Thoracic aorta (tissue), 2 donors: Measurements from ENCODE around the gene SUPT4H1. TPM values are rescaled to one million over a fixed set of nuclear protein-coding genes. Genes with fewer than 3 reads are reported as not detected.

Experiments used
- ATAC-seq: fragments of 150-250 bp; one replicate; pipeline ENCODE4 v1.8.0; 2017; ENCODE audit warnings: low read depth; ENCODE audit not compliant: insufficient number of reproducible peaks, low FRiP score
- DNase-seq: peaks from one replicate; pipeline ENCODE4 v3.0.0-alpha.2; 2020; ENCODE audit warnings: low spot score
- H3K27ac ChIP-seq, 2 donors: fragments of 200-600 bp; sonication (generic); 1 replicate in 1 of 2; 2 replicates in 1 of 2; pipeline ENCODE4 v1.5.1; 2016; ENCODE audit warnings: mild to moderate bottlenecking in 2 of 2, moderate library complexity in 2 of 2
- H3K27me3 ChIP-seq: fragments of 200-600 bp; sonication (generic); replicated peaks from 2 replicates; pipeline ENCODE4 v1.6.0; 2016; ENCODE audit warnings: mild to moderate bottlenecking; ENCODE audit not compliant: insufficient read depth
- H3K36me3 ChIP-seq: fragments of 200-600 bp; sonication (generic); one replicate; pipeline ENCODE4 v1.5.1; 2016
- H3K4me1 ChIP-seq, 2 donors: fragments of 200-600 bp; sonication (generic); 1 replicate in 1 of 2; 2 replicates in 1 of 2; pipeline versions ENCODE4 v1.5.1 to v1.6.0; 2016; ENCODE audit warnings: low read depth in 2 of 2, mild to moderate bottlenecking in 1 of 2; ENCODE audit not compliant: control insufficient read depth in 1 of 2
- H3K4me3 ChIP-seq: fragments of 200-600 bp; sonication (generic); 2 replicates; pipeline ENCODE4 v1.5.1; 2016; ENCODE audit warnings: mild to moderate bottlenecking
- H3K9me3 ChIP-seq: fragments of 200-600 bp; sonication (generic); 2 replicates; pipeline ENCODE4 v1.5.1; 2016
- CTCF ChIP-seq: fragments of 200-600 bp; sonication (generic); IDR thresholded peaks from one replicate; pipeline ENCODE4 v1.5.1; 2019; ENCODE audit warnings: antibody characterized with exemption
- total RNA-seq, 2 donors: library from RNA; depleted of rRNA; stranded (reverse); fragments of >200 nt; gene quantifications; one replicate each; pipeline versions ENCODE4 v1.1.0 to v1.2.3, GENCODE V29; 2016

Gene SUPT4H1
- total RNA-seq, 2 donors from 2014 or later = 30.6 to 37.3 TPM

GRCh38 chr17:58316260-58316960, 35.6 kb downstream of the SUPT4H1 start:
- Histone ChIP-seq H3K36me3 (no peaks in the 10 kb centered on the region), H3K27ac (no peak overlapping the region), H3K4me3 (no peak overlapping the region), H3K9me3 (no peaks in the 10 kb centered on the region), H3K4me1 (no peaks in the 10 kb centered on the region), H3K27me3 (no peaks in the 10 kb centered on the region)
- DNase-seq (no peak), ATAC-seq (no peak)
- no peak for TF ChIP-seq CTCF

- H3K4me1 ChIP-seq = no peaks in the 10 kb centered on the region
- H3K9me3 ChIP-seq = no peaks in the 10 kb centered on the region
- ATAC-seq (no peak), DNase-seq (no peak)
- no peak overlapping the region for H3K27ac ChIP-seq
- no peak overlapping the region for H3K4me3 ChIP-seq
- no peak for TF ChIP-seq CTCF
- H3K27me3 ChIP-seq = no peaks in the 10 kb centered on the region
- peaks cover 4% of the 10 kb centered on the region for H3K36me3 ChIP-seq
Observed at GRCh38 chr17:58315750-58316149, 36.3 kb downstream of the SUPT4H1 start.

- peaks cover 5% of the 10 kb centered on the region for H3K36me3 ChIP-seq
- no peaks in the 10 kb centered on the region for H3K4me1 ChIP-seq
- H3K9me3 ChIP-seq = no peaks in the 10 kb centered on the region
- no peak overlapping the region for H3K27ac ChIP-seq
- no peak overlapping the region for H3K4me3 ChIP-seq
- ATAC-seq = no peak
- no peaks in the 10 kb centered on the region for H3K27me3 ChIP-seq
- DNase-seq = no peak
- TF ChIP-seq CTCF = no peak
Observed at GRCh38 chr17:58315281-58315711, 36.7 kb downstream of the SUPT4H1 start.

GRCh38 chr17:58314706-58315015, 37.3 kb downstream of the SUPT4H1 start:
- Histone ChIP-seq H3K36me3 (peaks cover 5% of the 10 kb centered on the region), H3K4me3 (no peak overlapping the region)

More at GRCh38 chr17:58314706-58315015, 37.3 kb downstream of the SUPT4H1 start:
- no peaks in the 10 kb centered on the region for H3K27me3 ChIP-seq
- ATAC-seq (no peak), DNase-seq (no peak)
- H3K27ac ChIP-seq = no peak overlapping the region
- no peak for TF ChIP-seq CTCF
- H3K9me3 ChIP-seq = no peaks in the 10 kb centered on the region
- no peaks in the 10 kb centered on the region for H3K4me1 ChIP-seq
